Retinal pigment epithelial cell (primary cell): ENCODE results near the gene MMS22L.

Experiments
- DNase-seq: peaks from one replicate; pipeline ENCODE4 v3.0.0-alpha.2; 2010; ENCODE audit warnings: low read depth
- H3K4me3 ChIP-seq: 2 replicates; pipeline ENCODE4 v1.5.1; 2011; ENCODE audit warnings: mild to moderate bottlenecking, low read length, control low read depth, moderate library complexity
- TF ChIP-seq, protein P1 (sequence below): conservative IDR thresholded peaks from 2 replicates; pipeline ENCODE4 v1.5.1; 2011; ENCODE audit warnings: low read depth, low read length, control low read depth, inconsistent platforms

MMS22L gene

GRCh38 chr6:97282726-97283617, at the start of gene MMS22L:
TSS of gene MMS22L (minus strand) at chr6:97283216. CDS start at chr6:97282477, 739 bp downstream.
- TF ChIP-seq, protein P1, sequence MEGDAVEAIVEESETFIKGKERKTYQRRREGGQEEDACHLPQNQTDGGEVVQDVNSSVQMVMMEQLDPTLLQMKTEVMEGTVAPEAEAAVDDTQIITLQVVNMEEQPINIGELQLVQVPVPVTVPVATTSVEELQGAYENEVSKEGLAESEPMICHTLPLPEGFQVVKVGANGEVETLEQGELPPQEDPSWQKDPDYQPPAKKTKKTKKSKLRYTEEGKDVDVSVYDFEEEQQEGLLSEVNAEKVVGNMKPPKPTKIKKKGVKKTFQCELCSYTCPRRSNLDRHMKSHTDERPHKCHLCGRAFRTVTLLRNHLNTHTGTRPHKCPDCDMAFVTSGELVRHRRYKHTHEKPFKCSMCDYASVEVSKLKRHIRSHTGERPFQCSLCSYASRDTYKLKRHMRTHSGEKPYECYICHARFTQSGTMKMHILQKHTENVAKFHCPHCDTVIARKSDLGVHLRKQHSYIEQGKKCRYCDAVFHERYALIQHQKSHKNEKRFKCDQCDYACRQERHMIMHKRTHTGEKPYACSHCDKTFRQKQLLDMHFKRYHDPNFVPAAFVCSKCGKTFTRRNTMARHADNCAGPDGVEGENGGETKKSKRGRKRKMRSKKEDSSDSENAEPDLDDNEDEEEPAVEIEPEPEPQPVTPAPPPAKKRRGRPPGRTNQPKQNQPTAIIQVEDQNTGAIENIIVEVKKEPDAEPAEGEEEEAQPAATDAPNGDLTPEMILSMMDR = no peak
- peak within 1 kb of the TSS; percentile 94 for H3K4me3 ChIP-seq
- peak; percentile 85 for DNase-seq

DNA sequence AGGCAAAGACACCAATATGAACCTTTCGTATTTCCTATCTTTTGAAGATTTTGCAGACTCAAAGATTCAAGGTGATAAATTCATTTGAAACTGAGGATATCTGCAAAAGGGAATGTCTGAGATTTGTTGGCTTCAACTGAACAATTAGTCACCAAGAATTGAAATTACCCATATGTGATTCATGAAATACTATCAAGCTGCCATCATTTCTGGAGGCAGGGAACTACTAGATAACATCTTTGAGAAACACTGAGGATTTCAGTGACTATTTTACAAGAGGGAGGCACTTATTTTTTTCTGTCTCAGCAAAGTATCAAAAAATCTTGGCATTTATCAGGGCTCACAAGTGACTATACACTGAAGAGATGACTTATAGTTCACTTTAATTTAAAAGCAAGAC, 39.8 kb upstream of the MMS22L start:
- H3K4me3 ChIP-seq = no peak overlapping the region
- TF ChIP-seq, protein P1 = no peak
- peak; percentile 1 for DNase-seq

- no peak for DNase-seq
- TF ChIP-seq, protein P1 = no peak
- H3K4me3 ChIP-seq = no peak overlapping the region
These were observed 39.2 kb upstream of the MMS22L start for GRCh38 chr6:97322226-97322625.

DNA sequence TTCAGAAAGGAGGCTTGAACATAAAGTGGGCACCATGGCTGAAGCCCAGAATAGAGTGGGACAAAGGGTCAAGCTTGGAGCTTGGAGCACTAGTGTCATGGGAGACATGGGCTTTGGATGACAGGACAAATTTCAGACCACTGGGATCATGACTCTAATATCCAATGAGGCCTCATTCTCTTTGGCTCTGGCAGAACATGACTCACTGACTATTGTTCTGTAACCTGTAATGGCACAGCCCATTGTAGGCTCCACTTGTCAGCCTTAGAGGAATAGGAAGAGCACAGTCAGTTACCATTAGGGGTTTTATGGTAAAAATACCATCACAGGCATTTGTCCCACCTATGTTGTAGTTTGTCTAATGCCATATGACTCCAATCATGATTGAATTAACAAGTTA, 34.0 kb upstream of the MMS22L start:
- TF ChIP-seq, protein P1 = no peak
- no peak overlapping the region for H3K4me3 ChIP-seq
- DNase-seq = no peak

GRCh38 chr6:97312241-97312640, 29.2 kb upstream of the MMS22L start:
- TF ChIP-seq, protein P1 = no peak
- DNase-seq = no peak
- no peak overlapping the region for H3K4me3 ChIP-seq

DNA sequence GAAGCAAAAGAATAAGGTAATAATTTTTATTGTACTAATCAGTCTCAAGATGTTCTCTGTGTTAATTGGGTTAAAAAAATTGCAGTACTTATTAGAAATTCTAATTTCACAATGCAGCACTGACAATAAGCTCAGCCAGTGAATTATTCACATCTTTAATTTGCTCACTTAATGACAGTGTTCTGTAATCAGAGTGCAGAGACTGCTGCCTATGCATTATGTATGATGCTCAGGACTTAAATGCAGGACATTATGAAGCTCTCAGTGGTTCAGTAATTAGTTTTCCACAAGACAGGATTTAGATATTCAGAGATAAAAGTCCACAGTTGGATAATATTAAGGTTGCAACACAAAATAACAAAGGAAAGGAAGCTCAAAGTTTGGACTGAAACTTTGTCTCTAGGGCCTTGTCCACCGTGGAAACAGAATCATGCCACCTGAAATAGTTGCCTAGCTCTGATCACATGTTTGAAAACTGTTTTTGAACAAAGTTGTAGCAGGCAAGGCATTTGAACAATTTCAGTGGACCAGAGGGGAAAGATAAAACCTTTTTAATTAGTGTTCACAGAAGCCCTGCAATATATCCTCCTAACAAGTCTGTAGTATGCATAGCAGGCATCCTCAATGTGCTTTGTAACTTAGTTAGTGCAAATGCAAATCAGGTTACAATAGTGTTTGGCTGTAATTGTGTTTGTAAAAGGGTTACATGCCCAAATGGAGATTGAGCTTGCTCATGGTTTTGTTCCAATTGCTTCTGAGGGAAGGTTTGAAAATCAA, 23.7 kb upstream of the MMS22L start:
- H3K4me3 ChIP-seq = no peak overlapping the region
- DNase-seq = no peak
- TF ChIP-seq, protein P1 = no peak
